Left ventricle myocardium inferior (tissue), 1 donor: ENCODE measurements around the gene LCOR. TPM values are rescaled to one million over a fixed set of nuclear protein-coding genes. Genes with fewer than 3 reads are reported as not detected.

ENCODE experiments used
- DNase-seq: peaks from one replicate; pipeline ENCODE4 v3.0.0-alpha.2; 2020
- H3K27ac ChIP-seq: fragments of 200-600 bp; replicated peaks from 2 replicates; pipeline ENCODE4 v1.8.0; 2021
- H3K27me3 ChIP-seq: fragments of 200-600 bp; 2 replicates; pipeline ENCODE4 v1.8.0; 2021; ENCODE audit warnings: low read depth
- H3K36me3 ChIP-seq: fragments of 200-600 bp; 2 replicates; pipeline ENCODE4 v1.8.0; 2021
- H3K4me1 ChIP-seq: fragments of 200-600 bp; 2 replicates; pipeline ENCODE4 v1.8.0; 2021
- H3K4me3 ChIP-seq: fragments of 200-600 bp; 2 replicates; pipeline ENCODE4 v1.8.0; 2021; ENCODE audit warnings: mild to moderate bottlenecking, moderate library complexity
- H3K9me3 ChIP-seq: fragments of 200-600 bp; replicated peaks from 2 replicates; pipeline ENCODE4 v1.8.0; 2021
- intact Hi-C: fragments of 100-400 bp; cut with micrococcal nuclease; formaldehyde crosslinking; loops from one replicate; pipeline ENCODE4 v1.11.0; 2022
- total RNA-seq: library from RNA; stranded (reverse); fragmentation: NEBNext Ultra II Directional; extraction: Animal tissue kit (Norgen Biotek cat#: 25700); gene quantifications from one replicate; pipeline ENCODE4 v1.2.1, GENCODE V29; 2021
- TF ChIP-seq, protein P1 (sequence below): fragments of 200-600 bp; IDR thresholded peaks from 2 replicates; pipeline ENCODE4 v1.8.0; 2021; ENCODE audit warnings: antibody characterized with exemption, mild to moderate bottlenecking, borderline replicate concordance
- donor health status: DM: no; HTN: yes; CAD: no; lungs with severe emphysema.

LCOR gene
- total RNA-seq, 1 donor from 2014 or later, result 18.9 TPM

DNA sequence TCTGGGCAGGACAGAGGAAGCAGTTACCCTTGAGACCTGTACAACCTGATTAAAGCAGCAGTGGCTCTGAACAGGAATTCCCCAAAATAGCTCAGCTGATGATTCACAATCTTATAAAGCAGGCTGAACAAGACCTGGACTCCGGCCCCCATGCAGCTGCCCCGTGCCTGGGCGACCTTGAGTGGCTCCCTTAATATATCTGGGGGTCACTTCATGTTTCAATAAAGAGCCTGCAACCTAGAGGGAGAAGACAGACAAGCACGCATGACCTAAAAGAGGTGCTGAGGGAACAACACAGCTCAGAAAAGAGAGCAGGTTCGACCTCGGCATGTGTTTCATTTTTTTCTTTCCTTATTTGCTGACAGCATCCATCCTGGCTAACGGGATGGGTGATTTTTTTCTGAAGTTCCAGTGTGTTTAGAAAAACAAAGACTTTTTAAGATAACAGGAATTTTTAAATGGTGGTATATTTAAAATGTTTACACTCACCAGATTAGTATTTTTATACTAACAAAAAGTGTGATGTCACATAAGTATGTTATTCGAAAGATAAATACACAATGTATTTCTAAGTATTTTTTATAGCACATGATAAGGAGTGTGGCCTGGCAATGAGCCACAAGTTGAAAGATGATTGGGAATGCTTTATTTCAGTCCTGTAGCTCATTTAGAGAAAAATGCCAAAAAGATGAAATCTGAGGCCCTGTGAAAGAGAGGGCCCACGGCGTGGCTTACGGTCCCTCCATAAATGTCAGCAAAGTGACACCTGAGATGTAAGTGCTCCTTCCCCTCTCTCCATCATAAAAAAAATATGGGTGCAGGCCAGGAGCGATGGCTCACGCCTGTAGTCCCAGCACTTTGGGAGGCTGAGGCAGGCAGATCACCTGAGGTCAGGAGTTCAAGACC, 192.3 kb downstream of the LCOR start:
- peaks cover 39% of the 10 kb centered on the region for H3K4me1 ChIP-seq
- peak overlapping the region; percentile 79 for H3K27ac ChIP-seq
- no peak overlapping the region for H3K4me3 ChIP-seq
- no peaks in the 10 kb centered on the region for H3K27me3 ChIP-seq
- TF ChIP-seq, protein P1, sequence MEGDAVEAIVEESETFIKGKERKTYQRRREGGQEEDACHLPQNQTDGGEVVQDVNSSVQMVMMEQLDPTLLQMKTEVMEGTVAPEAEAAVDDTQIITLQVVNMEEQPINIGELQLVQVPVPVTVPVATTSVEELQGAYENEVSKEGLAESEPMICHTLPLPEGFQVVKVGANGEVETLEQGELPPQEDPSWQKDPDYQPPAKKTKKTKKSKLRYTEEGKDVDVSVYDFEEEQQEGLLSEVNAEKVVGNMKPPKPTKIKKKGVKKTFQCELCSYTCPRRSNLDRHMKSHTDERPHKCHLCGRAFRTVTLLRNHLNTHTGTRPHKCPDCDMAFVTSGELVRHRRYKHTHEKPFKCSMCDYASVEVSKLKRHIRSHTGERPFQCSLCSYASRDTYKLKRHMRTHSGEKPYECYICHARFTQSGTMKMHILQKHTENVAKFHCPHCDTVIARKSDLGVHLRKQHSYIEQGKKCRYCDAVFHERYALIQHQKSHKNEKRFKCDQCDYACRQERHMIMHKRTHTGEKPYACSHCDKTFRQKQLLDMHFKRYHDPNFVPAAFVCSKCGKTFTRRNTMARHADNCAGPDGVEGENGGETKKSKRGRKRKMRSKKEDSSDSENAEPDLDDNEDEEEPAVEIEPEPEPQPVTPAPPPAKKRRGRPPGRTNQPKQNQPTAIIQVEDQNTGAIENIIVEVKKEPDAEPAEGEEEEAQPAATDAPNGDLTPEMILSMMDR, result no peak
- intact Hi-C loops, result loop anchor here (10.0 kb wide), 1 partner anchor 260 kb away; no protein-coding TSS in a partner anchor
- no peak for DNase-seq
- H3K9me3 ChIP-seq, result no peaks in the 10 kb centered on the region
- no peaks in the 10 kb centered on the region for H3K36me3 ChIP-seq

DNA sequence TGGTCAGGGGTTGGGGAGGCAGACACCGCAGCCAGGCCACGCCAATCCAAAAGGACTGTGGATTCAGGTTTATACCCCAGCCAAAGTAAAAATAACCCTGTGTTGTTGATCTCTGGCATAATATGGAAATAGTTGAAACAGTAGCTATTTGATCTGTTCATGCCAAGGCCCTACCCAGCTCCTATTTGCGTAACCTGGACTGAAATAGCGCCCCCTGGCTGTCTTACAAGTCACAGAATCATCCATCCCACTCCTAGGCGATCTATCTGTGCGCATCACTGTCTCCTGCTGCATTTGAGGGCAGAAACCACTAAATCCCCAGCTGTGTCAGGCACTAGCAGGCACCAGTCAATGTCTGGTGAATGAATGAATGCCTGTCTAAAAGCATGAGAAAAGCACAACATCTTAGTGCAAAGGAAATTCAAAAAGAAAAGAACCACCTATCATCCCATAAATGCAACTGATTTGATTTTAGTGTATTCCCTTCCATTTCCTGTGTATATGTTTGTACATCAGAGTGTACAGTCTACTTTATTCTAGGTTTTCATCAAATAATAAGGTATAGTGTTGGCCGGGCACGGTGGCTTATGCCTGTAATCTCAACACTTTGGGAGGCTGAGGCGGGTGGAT, 193.6 kb downstream of the LCOR start:
- H3K27ac ChIP-seq, result peak overlapping the region; percentile 79

DNA sequence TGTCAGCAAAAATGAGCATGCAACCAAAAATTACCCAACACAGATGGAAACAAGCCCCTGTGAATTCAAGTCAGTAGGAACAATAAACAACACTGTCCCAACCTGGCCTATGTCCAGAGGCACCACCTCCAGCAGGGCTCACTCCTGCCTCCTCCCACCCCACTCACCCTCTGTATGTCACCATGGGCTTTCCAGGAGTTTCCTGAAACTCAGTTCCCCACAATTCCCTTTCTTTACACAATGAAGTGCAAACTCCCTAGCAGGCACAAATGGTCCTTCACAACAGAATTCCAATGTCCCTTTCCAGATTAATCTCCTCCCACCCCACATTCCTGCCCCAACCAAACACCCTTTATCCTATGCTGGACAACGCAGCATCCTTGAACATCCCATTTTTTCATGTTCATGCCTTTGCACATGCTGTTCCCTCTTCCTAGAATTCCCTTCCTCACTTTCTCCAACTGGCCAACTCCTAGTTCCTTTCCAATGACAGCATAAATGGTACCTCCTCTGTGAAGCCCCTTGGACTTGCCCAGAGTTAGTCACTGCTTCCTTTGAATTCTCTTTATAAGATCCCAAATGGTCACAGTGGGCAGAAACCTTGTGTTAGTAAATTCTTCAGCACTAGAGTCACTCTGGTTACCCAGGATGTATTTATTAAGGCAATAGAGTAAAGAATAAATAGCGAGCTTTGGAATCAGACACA, 196.2 kb downstream of the LCOR start:
- Histone ChIP-seq H3K9me3 (no peaks in the 10 kb centered on the region), H3K4me3 (no peak overlapping the region), H3K27ac (no peak overlapping the region), H3K27me3 (peaks cover 5% of the 10 kb centered on the region), H3K4me1 (peaks cover 22% of the 10 kb centered on the region), H3K36me3 (no peaks in the 10 kb centered on the region)
- TF ChIP-seq, protein P1, result no peak
- intact Hi-C loops, result loop anchor here (10.0 kb wide), 1 partner anchor 263 kb away; no protein-coding TSS in a partner anchor
- DNase-seq, result no peak

More for the DNA sequence above, 193.6 kb downstream of the LCOR start:
- H3K36me3 ChIP-seq, result no peaks in the 10 kb centered on the region
- H3K4me1 ChIP-seq, result peaks cover 30% of the 10 kb centered on the region
- intact Hi-C loops, result loop anchor here (10.0 kb wide), 1 partner anchor 261 kb away; no protein-coding TSS in a partner anchor
- TF ChIP-seq, protein P1, result peak; percentile 71
- no peaks in the 10 kb centered on the region for H3K9me3 ChIP-seq
- no peak for DNase-seq
- H3K27me3 ChIP-seq, result no peaks in the 10 kb centered on the region
- no peak overlapping the region for H3K4me3 ChIP-seq

DNA sequence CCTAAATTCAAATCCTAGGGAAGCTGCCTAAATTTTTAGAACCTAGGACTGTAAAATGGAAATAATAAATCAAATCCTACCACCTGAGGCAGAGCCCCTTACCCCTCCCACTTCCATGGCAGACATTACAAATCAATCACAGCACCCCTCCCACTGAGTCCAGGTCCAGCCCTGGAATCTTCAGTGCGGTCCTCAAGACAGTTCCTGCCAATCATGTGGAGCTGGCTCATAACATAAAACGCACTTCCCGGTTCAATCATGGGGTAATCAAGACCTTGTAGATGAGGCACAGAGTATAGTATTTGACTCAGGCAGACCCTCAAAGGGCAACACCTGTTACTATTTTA, 196.7 kb downstream of the LCOR start:
- H3K9me3 ChIP-seq, result no peaks in the 10 kb centered on the region
- TF ChIP-seq, protein P1, result no peak
- no peak overlapping the region for H3K4me3 ChIP-seq
- peaks cover 17% of the 10 kb centered on the region for H3K4me1 ChIP-seq
- no peak overlapping the region for H3K27ac ChIP-seq
- no peak for DNase-seq
- intact Hi-C loops, result loop anchor here (10.0 kb wide), 1 partner anchor 264 kb away; no protein-coding TSS in a partner anchor
- no peaks in the 10 kb centered on the region for H3K36me3 ChIP-seq
- peaks cover 5% of the 10 kb centered on the region for H3K27me3 ChIP-seq

DNA sequence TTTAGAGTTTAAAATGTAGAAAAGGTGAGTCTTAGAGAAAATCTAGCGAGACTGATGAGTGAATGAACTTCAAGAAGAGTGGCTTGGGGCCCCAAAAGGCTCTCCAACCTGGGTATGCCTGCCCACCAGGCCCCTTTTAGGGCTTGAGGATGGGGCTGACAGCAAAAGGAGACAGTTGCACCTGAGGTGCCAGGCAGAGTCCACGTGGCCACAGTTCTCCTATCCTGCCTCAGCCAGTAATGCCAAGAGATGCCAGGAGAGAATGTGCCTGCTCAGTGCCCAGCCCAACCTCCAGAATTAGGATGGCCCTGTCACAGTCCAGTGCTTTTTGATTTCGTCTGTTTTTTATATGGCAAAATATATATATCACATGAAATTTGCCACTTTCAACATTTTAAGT, 197.2 kb downstream of the LCOR start:
- H3K36me3 ChIP-seq, result no peaks in the 10 kb centered on the region
- H3K27me3 ChIP-seq, result peaks cover 6% of the 10 kb centered on the region
- no peak overlapping the region for H3K4me3 ChIP-seq
- no peak overlapping the region for H3K27ac ChIP-seq
- intact Hi-C loops, result loop anchor here (10.0 kb wide), 1 partner anchor 264 kb away; no protein-coding TSS in a partner anchor
- no peaks in the 10 kb centered on the region for H3K9me3 ChIP-seq
- DNase-seq, result no peak
- peaks cover 13% of the 10 kb centered on the region for H3K4me1 ChIP-seq
- TF ChIP-seq, protein P1, result no peak
